Hypothalamus (tissue), 51 donors: ENCODE results near the gene CMIP.

ENCODE experiments used
- DNase-seq, 51 donors: peaks; one replicate each; lab custom pipeline; 2025; lab: John Stamatoyannopoulos, UW

CMIP gene

DNA sequence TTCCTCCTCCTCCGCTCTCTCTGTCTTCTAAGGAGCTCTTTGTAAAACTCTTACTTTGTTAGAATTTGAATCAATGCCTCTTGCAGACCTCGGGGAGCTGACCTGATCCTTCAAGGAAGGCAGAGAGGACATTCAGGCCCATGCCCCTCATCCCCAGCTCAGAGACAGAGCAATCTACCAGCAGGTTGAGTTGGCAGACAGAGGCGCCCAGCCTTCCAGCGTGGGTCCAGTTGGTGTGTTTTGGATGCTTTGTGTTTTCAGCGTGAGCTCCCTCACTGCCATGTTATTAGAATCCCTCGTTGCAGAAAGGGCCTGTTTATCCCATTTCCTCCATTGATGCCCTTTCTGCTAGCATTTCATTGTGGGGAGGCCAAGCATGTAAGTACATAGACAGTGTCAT lies 167.1 kb downstream of the CMIP start:
- DNase-seq: no peak

DNA sequence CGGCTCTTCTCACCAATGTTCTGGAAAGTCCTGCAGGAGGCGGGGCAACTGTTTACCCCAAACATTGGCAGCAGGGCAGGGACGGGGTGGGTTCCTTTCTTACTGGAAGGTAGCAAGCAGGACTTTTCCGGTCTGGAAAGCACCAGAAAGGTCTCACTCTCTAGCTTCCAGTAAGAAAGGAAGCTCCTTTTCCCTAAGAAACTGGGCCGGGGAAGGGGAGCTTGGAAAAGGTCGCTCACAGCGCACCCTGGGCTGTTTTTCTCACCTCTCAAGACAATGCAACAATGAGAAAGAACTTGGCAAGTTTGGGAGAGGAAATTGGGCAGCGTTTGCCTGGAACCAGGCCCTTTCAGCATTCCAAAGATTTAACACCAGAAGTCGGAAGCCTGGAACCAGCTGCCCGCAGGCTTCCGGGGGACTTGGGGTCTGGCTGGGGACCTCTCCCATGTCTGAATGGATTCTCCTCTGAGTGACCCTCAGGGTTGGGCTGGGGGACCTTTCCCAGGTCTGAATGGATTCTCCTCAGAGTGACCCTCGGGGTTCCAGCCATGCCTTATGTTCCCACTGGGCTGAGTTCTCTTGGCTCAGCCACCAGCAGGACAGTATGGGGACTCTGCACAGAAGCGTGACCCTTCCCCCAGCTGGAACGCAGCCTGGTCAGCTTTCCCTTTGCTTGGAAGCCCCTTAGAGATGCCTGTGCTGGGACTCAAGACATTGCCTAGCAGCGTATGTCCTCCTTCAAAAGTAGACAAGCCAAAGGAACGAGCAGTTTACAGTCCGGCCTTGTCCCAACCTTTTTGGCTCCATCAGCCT lies 167.9 kb downstream of the CMIP start:
- DNase-seq: peak in 32 of 51 donors; percentile 9 to 76 (median 50)

DNA sequence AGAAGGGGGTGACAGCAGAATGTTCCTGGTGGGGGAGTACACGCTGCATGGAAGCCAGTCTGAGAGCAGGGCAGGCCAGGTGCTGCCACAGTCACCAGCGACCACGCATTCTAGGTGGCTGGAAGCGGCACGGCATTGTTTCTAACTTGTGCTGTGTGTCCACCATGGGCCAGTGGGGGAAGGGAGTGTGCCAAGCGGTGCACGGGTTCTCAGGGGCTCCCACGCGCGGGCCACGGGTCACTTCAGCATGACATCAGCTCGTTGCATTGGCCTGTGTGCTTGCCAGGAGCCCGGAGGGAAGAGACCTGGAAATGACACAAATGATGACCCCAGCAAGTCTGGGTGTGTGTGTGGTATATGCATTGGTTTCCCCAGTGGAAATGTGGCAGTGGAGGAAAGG lies 169.6 kb downstream of the CMIP start:
- DNase-seq: no peak

DNA sequence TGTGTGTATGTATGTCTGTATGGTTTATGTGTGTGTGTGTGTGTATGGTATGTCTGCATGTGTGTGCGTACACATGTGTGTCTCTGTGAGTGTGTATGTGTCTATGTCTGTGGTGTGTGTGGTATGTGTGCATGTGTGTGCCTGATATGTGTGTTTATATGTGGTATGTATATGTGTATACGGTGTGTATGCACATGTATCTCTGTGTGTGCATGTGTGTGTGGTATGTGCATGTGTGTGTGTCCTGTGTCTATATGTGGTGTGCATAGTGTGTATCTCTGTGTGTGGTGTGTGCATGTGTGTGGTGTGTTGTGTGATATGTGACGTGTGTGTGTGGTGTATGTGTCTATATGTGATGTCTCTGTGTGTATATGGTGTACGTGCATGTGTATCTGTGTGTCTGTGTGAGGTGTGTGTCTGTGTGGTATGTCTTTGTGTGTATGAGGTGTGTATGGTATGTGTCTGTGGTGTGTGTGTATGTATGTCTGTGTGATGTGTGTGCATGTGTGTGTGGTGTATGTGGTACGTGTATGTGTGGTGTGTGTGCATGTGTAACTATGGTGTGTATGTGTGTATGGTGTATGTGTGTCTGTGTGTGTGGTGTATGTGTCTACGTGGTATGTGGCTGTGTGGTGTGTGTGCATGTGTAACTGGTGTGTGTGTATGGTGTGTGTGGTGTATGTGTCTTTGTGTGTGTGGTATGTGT lies 170.2 kb downstream of the CMIP start:
- DNase-seq: no peak

DNA sequence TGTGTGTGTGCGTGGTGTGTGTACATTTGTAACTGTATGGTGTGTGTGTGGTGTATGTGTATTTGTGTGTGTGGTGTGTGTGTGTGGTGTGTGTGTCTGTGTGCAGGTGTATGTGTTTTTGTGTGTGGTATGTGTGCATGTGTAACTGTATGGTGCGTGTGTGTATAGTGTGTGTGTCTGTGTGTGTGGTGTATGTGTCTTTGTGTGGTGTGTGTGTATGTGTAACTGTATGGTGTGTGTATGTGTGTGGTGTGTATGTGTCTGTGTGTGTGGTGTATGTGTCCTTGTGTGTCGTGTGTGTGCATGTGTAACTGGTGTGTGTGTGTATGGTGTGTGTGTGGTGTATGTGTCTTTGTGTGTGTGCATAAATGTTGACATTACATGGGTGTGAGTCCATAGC lies 170.8 kb downstream of the CMIP start:
- DNase-seq: no peak

DNA sequence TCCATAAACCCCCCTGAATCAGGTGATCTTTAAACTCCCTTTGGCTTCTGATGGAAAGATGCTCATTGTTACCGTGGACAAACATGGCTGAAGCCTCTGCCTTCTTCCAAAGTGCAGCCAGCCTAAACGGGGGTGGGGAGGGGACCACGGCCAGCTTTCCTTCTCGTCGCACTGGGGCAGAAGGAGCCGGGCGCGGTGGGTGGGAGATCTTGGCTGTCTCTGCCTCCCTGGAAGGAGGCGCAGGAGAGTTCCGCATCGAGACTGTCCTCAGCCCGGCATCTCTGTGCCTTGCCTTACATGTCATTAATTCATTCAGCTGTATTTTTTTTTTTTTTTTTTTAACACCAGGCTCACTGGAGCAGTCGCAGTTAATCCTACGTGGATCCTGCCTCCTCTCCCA lies 171.2 kb downstream of the CMIP start:
- DNase-seq: peak in 1 of 51 donors; percentile 55

DNA sequence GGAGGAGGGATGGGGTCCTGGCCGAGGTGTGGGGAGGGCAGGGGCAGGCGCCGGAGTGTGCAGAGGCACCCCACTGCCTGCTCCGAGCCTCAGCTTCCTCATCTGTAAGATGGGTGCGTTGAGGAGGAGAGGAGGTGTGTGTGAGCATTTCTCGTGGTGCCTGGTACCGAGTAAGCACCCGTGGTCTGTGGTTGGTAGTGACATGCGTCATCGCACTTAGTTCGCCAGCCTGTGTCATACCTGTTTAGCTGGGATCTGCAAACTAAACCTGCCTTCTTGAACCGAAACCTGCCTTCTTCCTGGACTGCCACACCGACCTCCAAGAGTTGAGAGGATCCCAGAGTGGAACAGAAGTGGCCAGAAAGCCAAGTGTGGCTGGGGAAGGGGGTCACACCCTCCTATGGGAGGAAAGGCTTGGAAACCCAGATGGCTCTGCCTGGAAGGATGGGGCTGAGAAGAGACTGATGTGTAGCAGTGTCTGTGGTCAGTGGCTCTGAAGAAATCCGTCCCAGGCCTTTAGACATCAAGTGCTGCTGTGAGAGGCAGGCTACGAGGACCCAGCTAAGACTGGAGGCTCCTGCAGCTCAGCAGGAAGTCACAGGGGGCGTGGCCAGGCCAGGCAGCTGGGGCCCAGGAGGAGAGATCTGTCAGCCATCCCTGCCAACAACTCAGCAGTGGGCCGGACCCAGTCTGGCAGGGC lies 171.9 kb downstream of the CMIP start:
- peak in 34 of 51 donors; percentile 5 to 77 (median 46) for DNase-seq

DNA sequence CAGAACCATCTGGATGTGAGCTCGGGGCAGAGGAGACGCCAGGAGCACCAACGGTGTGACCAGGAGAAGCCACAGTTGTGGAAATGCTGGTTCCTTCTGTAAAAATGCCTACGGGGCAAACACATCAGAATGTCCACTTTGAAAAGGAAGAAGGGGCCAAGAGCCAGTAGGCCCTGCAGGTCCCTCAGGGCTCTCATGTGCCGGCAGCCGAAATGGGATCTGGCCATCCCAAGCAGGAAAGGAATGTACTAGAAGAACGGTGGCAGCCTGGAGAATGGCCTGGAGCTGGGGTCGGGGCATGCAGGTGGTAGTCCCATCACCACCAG lies 172.4 kb downstream of the CMIP start:
- peak in 2 of 51 donors; percentile 34 to 36 for DNase-seq

DNA sequence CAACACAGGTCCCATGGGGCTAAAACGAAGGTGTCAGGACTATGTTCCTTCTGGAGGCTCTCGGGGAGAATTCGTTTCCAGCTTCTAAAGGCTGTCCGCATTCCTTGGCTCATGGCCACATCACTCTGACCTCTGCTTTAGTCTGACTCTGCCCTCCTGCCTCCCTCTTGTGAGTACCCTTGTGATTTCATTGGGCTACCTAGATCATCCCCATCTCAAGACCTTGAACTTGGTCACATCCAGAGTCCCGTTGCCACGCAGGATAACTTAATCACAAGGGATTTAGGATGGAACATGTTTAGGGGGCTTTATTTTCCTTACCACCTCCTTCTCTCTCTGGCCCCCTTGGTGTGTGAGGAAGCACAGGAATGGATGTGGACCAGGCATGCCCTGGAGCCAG lies 173.6 kb downstream of the CMIP start:
- DNase-seq: no peak

DNA sequence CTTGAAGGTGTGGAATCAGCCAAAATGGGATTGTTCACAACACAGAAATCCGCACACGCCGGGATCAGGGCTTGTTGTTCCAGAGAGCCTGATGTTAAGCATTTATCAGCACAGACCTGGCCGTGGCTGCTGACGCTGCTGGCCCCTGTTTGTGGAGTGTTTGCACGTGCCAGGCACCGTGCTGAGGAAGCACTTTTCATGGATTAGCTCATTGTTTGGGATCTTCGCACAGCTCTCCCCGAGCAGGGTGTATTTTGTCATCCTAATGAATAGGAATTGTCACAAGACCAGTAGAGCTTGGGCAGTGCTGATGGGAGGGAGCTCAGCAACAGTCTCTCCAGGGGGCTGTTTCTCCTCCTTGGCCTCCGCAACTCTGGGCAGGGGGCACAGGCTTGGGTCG lies 174.1 kb downstream of the CMIP start:
- peak in 33 of 51 donors; percentile 7 to 70 (median 42) for DNase-seq

DNA sequence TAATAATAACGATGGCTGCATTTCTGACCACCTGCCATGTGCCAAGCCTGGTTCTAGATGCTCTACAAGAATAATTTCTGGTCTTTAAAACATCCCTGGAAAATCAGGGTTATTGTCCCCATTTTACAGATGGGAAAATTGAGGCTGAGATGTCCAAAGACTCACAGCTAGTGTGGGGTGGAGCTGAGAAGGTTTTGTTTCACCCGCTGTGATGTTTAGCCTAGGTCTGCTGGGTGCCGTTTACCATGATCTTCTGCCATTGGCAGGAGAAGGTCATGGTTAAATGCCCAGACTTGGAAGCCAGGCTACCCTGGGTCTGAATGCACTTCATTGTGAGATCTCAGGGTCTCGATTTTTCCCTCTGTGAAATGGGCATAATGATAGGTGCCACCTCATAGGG lies 175.4 kb downstream of the CMIP start:
- no peak for DNase-seq

DNA sequence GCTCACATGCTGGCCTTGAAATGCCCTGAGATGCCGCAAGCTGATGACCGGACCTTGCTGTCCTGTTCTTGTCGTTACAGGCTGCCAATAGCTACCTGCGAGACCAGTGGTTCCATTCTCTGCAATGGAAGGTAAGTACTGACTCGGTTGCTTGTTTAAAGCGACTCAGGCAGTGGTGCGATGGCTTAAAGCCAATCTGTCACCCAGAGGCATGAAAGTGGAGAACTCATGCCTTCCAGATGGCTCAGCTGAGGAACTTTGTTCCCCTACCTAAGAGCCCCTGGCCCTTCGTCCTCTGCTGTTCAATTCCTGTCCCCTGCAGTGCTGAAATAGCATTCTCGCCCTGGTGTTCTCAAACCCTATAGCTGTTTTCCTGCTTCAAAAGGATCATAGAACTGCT lies 176.2 kb downstream of the CMIP start:
- no peak for DNase-seq

DNA sequence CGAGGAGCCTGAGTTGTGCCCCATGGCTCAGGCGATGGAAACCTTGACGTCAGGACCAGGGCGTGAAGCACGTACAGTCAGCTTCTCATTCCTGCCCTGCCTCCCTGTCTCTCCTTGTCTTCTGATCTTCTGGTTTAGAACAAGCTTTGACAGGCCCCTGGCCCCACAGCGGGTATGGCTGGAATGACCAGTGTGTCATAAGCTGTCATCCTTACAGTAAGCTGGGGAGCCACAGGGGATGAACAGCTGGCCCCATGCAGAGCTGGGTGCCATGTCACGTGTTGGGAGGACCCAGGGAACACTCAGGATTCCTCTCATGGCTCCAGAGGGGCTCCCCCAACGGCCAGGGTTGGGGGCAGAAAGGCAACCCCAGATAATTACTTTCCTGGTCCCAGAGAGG lies 176.9 kb downstream of the CMIP start:
- DNase-seq: no peak

DNA sequence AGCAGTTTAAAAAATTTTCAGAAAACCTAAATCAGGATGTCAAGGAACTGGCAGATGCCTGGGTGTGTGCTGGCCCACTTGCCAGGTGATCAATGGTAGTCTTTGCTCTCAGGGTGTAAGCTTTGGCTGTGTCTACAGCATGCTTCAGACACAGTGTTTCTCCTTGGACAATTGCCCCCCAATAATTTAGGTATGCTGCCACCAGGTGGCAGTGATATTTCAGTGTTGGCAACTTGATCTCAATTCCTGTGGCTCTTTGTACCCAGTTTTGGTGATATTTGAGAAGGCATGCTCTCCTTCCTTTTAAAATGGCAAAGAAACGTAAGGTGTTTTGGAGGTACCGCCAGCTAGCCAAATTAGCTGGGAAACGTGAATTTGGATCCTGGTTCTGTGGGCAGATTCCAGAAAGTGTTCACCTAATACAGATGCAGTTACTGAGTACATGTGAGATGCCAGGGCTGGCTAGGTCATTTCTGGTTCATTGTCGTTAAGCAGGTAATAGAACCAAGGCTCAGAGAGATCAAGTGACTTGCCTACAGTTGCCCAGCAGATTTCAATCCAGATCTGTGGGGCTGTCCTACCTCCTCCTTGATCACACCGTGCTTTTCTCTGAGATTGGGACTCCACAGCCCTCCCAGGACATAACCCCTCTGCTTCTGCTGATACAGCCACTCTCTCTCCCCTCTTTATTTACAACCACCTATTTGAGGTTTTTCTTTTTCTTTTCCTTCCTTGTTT lies 178.9 kb downstream of the CMIP start:
- peak in 20 of 51 donors; percentile 7 to 47 (median 24) for DNase-seq

DNA sequence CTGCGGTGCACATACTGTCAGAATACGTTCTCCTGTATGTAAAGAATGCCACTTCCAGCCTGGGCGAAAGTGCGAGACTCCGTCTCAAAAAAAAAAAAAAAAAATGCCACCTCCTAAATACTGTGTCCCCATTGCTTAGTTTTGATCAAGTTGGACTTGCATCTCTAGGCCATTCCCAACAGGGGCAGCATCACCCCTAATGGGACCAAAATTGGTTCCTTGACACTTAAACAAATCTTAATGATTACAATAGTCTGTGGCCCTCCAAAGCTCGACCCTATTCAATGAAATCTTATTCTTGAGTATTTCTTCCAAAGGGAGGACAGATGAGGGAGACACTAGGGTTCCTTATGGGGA lies 179.8 kb downstream of the CMIP start:
- no peak for DNase-seq

DNA sequence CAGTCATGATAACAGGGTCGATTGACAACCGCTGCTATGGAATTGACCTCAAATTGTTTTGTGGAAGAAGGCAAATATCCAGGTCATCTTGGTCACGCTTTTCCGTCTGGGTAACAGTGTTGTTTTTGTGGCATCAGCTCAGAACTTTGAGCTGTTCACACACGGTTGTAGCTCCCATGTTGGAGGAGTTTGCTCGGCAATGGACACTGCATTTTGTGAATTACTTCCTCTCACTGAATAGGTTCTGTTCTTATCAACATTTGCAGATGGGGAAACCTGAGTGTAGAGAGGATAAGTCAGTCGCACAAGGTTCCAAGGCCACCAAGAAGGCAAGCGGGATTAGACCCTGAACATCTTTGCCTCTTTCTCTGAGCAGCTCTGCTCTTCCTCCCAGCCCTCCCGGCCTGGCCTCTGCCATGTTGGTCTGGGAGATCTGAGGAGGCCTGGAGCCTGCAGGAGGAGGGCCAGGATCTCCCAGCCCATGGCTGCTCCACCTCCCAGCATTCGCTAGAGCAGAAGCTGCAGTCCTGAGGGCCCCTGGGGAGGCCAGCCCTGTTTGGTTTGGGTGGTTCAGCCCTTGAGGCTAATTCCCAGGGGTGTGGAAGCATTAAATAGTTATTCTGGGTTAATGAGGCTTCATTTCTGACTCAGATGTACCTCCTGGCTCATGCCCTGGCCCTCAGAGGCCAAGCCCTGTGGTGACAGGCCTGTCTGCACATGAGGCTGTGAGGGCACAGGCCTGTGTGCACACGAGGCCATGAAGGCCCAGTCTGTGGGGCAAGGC lies 180.3 kb downstream of the CMIP start:
- DNase-seq: no peak

DNA sequence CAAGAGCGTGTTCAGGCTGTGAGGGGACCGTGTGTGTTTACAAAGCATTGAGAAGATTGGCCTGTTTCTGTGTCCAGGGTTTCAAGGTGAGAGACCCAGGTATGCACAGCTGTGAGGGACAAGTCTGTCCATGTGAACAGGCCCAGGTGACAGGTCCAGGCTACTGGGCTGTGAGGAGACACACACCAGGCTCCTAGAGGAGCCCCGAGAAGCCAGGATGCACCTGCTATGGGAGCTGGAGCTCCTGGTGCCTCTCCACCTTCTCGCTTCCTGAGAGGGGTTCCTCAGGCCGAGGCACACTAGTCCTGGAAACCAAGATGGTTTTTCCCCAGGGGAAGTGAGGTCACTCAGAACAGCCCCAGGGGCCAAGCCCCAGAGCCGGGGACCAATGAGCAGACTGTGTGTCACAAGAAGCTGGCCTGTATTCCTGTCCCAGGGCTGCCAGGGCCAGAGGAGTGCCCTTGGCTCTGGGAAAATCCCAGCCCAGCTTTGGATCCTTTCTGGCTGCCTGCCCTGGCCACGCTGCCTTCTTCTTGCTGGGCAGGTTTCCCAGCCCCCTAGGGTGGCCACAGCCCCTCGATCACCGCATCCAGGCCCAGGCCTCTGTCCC lies 181.0 kb downstream of the CMIP start:
- peak in 37 of 51 donors; percentile 10 to 75 (median 54) for DNase-seq

DNA sequence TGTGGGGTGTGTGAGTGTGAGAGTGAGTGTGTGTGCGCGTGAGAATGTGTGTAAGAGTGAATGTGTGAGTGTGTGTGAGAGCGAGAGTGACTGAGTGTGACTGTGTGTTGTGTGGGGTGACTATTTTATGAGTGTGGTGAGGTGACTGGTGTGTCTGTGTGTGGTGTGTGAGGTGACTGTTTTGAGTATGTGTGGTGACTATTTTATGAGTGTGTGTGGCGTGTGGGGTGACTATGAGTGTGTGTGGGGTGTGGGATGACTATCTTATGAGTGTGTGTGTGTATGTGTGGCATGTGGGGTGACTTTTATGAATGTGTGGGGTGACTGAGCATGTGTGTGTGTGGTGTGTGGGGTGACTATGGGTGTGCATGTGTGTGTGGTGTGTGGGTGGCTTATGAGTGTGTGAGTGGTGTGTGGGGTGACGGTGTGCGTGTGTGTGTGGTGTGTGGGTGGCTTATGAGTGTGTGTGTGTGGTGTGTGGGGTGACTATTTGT lies 181.6 kb downstream of the CMIP start:
- DNase-seq: no peak

DNA sequence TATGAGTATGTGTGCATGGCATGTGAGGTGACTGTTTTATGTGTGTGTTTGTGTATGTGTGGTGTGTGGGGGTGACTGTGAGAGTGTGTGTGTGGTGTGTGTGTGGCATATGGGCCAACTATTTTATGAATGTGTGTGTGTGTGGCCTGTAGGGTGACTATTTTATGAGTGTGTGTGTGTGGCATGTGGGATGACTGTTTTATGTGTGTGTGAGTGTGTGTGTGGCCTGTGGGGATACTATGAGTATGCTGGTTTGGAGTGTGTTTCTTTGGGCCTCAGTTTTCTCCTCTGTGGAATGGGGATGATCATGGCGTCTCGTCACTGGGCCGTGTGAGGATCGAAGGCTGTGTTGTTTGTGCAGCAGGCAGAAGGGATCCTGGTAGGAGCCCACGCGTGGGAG lies 182.4 kb downstream of the CMIP start:
- DNase-seq: no peak
